ENCODE measurements around the gene AP2A2. TPM values are rescaled to one million over a fixed set of nuclear protein-coding genes. Genes with fewer than 3 reads are reported as not detected.

The AP2A2 gene
- total RNA-seq, 1 experiment from 2014 or later = 55.5 TPM

DNA sequence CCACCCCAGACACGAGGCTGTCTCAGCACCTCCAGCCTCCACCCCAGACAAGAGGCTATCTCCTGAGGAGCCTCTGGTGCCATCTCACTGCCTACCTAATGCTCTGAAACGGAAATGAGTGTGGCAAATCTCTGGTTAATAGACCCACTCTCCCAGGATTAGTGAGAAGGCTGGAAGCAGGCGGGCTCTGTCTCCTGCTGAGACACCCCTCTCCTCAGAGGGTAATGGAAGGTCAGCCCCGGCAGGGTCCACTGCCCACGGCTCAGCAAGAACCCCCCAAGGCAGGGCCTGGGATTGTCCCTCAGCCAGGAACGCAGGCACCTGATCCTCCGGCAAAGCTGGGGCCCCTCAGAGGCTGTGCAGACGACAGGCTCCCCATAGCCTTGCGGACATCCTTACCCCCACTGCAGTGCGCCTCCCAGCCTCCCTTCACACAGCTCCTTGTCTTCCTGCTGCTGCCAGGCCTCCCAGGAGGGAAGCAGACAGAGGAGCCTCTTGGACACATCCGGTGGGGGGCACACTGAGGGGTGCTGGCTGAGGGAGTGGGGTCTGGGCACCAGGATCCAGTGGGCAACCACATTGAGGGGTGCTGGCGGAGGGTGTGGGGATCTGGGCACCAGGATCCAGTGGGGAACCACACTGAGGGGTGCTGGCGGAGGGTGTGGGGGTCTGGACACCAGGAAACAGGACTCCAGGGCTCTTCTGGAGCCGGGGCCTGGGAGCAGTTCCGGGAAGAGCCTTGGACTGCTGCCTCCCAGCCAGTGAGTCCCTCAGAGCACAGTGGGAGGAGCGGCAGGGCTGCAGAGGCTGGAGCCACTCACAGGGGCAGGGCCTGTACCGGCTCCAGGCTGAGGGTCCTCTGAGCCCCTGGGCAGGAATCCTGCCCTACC, 28.2 kb upstream of the AP2A2 start:
- BruUV-seq (replicated peaks) = no TSS peak
- no peaks in the 10 kb centered on the region for H3K9me3 ChIP-seq (ENCODE audit: control insufficient read depth in 1 of 2, insufficient read depth in 1 of 2, low read depth in 1 of 2, low read length in 2 of 2)
- no peak overlapping the region for H2AFZ ChIP-seq (ENCODE audit: low read depth, low read length, poor library complexity, severe bottlenecking)
- CTCF ChIA-PET = interaction anchor here (0.9 to 1.2 kb wide), 2 partner anchors 13 to 154 kb away, joined by 4 to 6 read pairs; partner anchors contain the start of gene CHID1
- H3K27ac ChIP-seq (ENCODE audit: low read depth, low read length) = no peak overlapping the region; the same call in 1 of the 2 replicates
- no peak overlapping the region for H3K4me2 ChIP-seq (ENCODE audit: low read length)
- H3K4me3 ChIP-seq (replicated peaks in 1 of 2; ENCODE audit: low read depth in 1 of 2, low read length in 2 of 2) = no peak overlapping the region
- RAD21 ChIA-PET (ENCODE audit: low non-redundant PET in 1 of 2, low total read pairs in 2 of 2, uncharacterized antibody in 2 of 2, unreplicated experiment in 2 of 2) = no interaction called here
- TF ChIP-seq ZNF274 (IDR thresholded peaks at IDR 0.05; ENCODE audit: low read depth, low read length) (no peak), ZFX (IDR thresholded peaks at IDR 0.05) (no peak), POLR2A (IDR thresholded peaks at IDR 0.05; ENCODE audit: borderline replicate concordance, extremely low read depth, insufficient read depth, insufficient read length) (no peak), JUND (IDR thresholded peaks at IDR 0.05) (no peak), CTCF (IDR thresholded peaks at IDR 0.05 in 2 of 3, conservative IDR thresholded peaks at IDR 0.05 in 1 of 3; ENCODE audit: borderline replicate concordance in 1 of 3, insufficient read depth in 1 of 3, low read depth in 2 of 3, low read length in 2 of 3) (no peak), CBX3 (IDR thresholded peaks at IDR 0.05; ENCODE audit: low read depth) (no peak), EGR1 (IDR thresholded peaks at IDR 0.05; ENCODE audit: low read depth) (no peak), YY1 (IDR thresholded peaks at IDR 0.05; ENCODE audit: extremely low read depth, insufficient replicate concordance, low read depth, low read length) (no peak), FOSL1 (IDR thresholded peaks at IDR 0.05; ENCODE audit: low read depth) (no peak), CEBPB (IDR thresholded peaks at IDR 0.05; ENCODE audit: low read depth) (no peak), EZH2 (IDR thresholded peaks at IDR 0.05) (no peak), POLR2AphosphoS5 (IDR thresholded peaks at IDR 0.05; ENCODE audit: low read depth, low read length) (no peak), SP1 (IDR thresholded peaks at IDR 0.05; ENCODE audit: low read depth) (no peak), SIN3A (IDR thresholded peaks at IDR 0.05; ENCODE audit: low read depth) (no peak), ATF3 (IDR thresholded peaks at IDR 0.05) (no peak), RAD21 (IDR thresholded peaks at IDR 0.05; ENCODE audit: low read depth) (no peak), EZH2phosphoT487 (IDR thresholded peaks at IDR 0.05; ENCODE audit: borderline replicate concordance) (no peak)
- TF ChIP-seq, protein P1, sequence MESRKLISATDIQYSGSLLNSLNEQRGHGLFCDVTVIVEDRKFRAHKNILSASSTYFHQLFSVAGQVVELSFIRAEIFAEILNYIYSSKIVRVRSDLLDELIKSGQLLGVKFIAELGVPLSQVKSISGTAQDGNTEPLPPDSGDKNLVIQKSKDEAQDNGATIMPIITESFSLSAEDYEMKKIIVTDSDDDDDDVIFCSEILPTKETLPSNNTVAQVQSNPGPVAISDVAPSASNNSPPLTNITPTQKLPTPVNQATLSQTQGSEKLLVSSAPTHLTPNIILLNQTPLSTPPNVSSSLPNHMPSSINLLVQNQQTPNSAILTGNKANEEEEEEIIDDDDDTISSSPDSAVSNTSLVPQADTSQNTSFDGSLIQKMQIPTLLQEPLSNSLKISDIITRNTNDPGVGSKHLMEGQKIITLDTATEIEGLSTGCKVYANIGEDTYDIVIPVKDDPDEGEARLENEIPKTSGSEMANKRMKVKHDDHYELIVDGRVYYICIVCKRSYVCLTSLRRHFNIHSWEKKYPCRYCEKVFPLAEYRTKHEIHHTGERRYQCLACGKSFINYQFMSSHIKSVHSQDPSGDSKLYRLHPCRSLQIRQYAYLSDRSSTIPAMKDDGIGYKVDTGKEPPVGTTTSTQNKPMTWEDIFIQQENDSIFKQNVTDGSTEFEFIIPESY (IDR thresholded peaks at IDR 0.05; ENCODE audit: extremely low read depth, insufficient replicate concordance, low read length) = no peak
- TF ChIP-seq, protein P2, sequence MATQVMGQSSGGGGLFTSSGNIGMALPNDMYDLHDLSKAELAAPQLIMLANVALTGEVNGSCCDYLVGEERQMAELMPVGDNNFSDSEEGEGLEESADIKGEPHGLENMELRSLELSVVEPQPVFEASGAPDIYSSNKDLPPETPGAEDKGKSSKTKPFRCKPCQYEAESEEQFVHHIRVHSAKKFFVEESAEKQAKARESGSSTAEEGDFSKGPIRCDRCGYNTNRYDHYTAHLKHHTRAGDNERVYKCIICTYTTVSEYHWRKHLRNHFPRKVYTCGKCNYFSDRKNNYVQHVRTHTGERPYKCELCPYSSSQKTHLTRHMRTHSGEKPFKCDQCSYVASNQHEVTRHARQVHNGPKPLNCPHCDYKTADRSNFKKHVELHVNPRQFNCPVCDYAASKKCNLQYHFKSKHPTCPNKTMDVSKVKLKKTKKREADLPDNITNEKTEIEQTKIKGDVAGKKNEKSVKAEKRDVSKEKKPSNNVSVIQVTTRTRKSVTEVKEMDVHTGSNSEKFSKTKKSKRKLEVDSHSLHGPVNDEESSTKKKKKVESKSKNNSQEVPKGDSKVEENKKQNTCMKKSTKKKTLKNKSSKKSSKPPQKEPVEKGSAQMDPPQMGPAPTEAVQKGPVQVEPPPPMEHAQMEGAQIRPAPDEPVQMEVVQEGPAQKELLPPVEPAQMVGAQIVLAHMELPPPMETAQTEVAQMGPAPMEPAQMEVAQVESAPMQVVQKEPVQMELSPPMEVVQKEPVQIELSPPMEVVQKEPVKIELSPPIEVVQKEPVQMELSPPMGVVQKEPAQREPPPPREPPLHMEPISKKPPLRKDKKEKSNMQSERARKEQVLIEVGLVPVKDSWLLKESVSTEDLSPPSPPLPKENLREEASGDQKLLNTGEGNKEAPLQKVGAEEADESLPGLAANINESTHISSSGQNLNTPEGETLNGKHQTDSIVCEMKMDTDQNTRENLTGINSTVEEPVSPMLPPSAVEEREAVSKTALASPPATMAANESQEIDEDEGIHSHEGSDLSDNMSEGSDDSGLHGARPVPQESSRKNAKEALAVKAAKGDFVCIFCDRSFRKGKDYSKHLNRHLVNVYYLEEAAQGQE (IDR thresholded peaks at IDR 0.05; ENCODE audit: low read depth) = no peak
- H3K4me1 ChIP-seq (ENCODE audit: control insufficient read depth in 1 of 2, insufficient read depth in 2 of 2, low read length in 2 of 2) = peaks cover 5 to 7% of the 10 kb centered on the region in 2 experiments; a peak in 3 of 4 replicates
- POLR2A ChIA-PET = interaction anchor here (0.7 kb wide), 1 partner anchor 42 kb away, joined by 3 read pairs; no protein-coding TSS in a partner anchor
- DNase-seq (ENCODE audit: low read depth, low spot score) (no peak), ATAC-seq (no peak; the same call in 1 of the 2 replicates)
- no peaks in the 10 kb centered on the region for H3K27me3 ChIP-seq (ENCODE audit: insufficient read depth, low read length)
- no peak overlapping the region for H3K9ac ChIP-seq (ENCODE audit: low read length)
- no peaks in the 10 kb centered on the region for H3K9me2 ChIP-seq (ENCODE audit: insufficient read depth)
- H3K79me2 ChIP-seq (ENCODE audit: insufficient read depth, low read length) = no peaks in the 10 kb centered on the region
- no peaks in the 10 kb centered on the region for H4K20me1 ChIP-seq (ENCODE audit: insufficient read depth)
- intact Hi-C loops (cut with micrococcal nuclease) = loop anchor here (2.0 kb wide), 1 partner anchor 153 kb away; no protein-coding TSS in a partner anchor
- H3K36me3 ChIP-seq (ENCODE audit: control insufficient read depth in 1 of 2, insufficient read depth in 2 of 2, low read length in 2 of 2) = peaks cover 9 to 17% of the 10 kb centered on the region in 2 experiments; a peak in 3 of 4 replicates
